ENCODE measurements around the gene SEMA7A.

SEMA7A gene

GRCh38 chr15:74402337-74402841 is 31.4 kb downstream of the SEMA7A start:
- Histone ChIP-seq H3K27me3 (ENCODE audit: insufficient read depth, low read length) (peaks cover 16% of the 10 kb centered on the region; the same call in 1 of the 2 replicates), H3K4me3 (ENCODE audit: low read depth, low read length, poor library complexity, severe bottlenecking) (no peak overlapping the region), H3K4me2 (ENCODE audit: low read length) (no peak overlapping the region), H3K4me1 (ENCODE audit: insufficient read depth, low read length, severe bottlenecking) (peaks cover 12% of the 10 kb centered on the region), H4K20me1 (ENCODE audit: insufficient read depth, low read length) (no peaks in the 10 kb centered on the region), H3K9me2 (ENCODE audit: low read depth, low read length) (no peaks in the 10 kb centered on the region), H3K9ac (ENCODE audit: low read length) (no peak overlapping the region), H3K9me3 (ENCODE audit: low read length) (no peaks in the 10 kb centered on the region), H3K27ac (ENCODE audit: low read depth, low read length, poor library complexity, severe bottlenecking) (no peak overlapping the region), H3K36me3 (ENCODE audit: insufficient read depth, low read length) (no peaks in the 10 kb centered on the region), H2AFZ (ENCODE audit: low read length) (no peak overlapping the region), H3F3A (ENCODE audit: insufficient read depth, low read length) (no peaks in the 10 kb centered on the region), H3K79me2 (ENCODE audit: insufficient read depth, low read length) (no peaks in the 10 kb centered on the region)
- TF ChIP-seq EZH2 (IDR thresholded peaks at IDR 0.05; ENCODE audit: borderline replicate concordance, low read length) (no peak), CTCF (IDR thresholded peaks at IDR 0.05; ENCODE audit: low read length) (no peak)

- Histone ChIP-seq H3K9ac (ENCODE audit: low read length) (no peak overlapping the region), H3F3A (ENCODE audit: insufficient read depth, low read length) (no peaks in the 10 kb centered on the region), H2AFZ (ENCODE audit: low read length) (no peak overlapping the region), H3K9me2 (ENCODE audit: low read depth, low read length) (no peaks in the 10 kb centered on the region), H3K36me3 (ENCODE audit: insufficient read depth, low read length) (no peaks in the 10 kb centered on the region), H4K20me1 (ENCODE audit: insufficient read depth, low read length) (no peaks in the 10 kb centered on the region), H3K79me2 (ENCODE audit: insufficient read depth, low read length) (no peaks in the 10 kb centered on the region), H3K27me3 (ENCODE audit: insufficient read depth, low read length) (peaks cover 14% of the 10 kb centered on the region; the same call in 1 of the 2 replicates), H3K27ac (ENCODE audit: low read depth, low read length, poor library complexity, severe bottlenecking) (no peak overlapping the region), H3K4me1 (ENCODE audit: insufficient read depth, low read length, severe bottlenecking) (peaks cover 12% of the 10 kb centered on the region), H3K4me3 (ENCODE audit: low read depth, low read length, poor library complexity, severe bottlenecking) (no peak overlapping the region), H3K9me3 (ENCODE audit: low read length) (no peaks in the 10 kb centered on the region), H3K4me2 (ENCODE audit: low read length) (no peak overlapping the region)
- TF ChIP-seq CTCF (IDR thresholded peaks at IDR 0.05; ENCODE audit: low read length) = no peak
- no peak for TF ChIP-seq EZH2 (IDR thresholded peaks at IDR 0.05; ENCODE audit: borderline replicate concordance, low read length)
Measured at GRCh38 chr15:74400915-74401757, 32.6 kb downstream of the SEMA7A start.

- Histone ChIP-seq H4K20me1 (ENCODE audit: insufficient read depth, low read length) (no peaks in the 10 kb centered on the region), H3K4me3 (ENCODE audit: low read depth, low read length, poor library complexity, severe bottlenecking) (no peak overlapping the region), H3K27me3 (ENCODE audit: insufficient read depth, low read length) (peaks cover 12% of the 10 kb centered on the region; the same call in 1 of the 2 replicates), H3K9ac (ENCODE audit: low read length) (no peak overlapping the region), H3K36me3 (ENCODE audit: insufficient read depth, low read length) (no peaks in the 10 kb centered on the region), H3F3A (ENCODE audit: insufficient read depth, low read length) (no peaks in the 10 kb centered on the region), H3K9me3 (ENCODE audit: low read length) (no peaks in the 10 kb centered on the region), H3K27ac (ENCODE audit: low read depth, low read length, poor library complexity, severe bottlenecking) (no peak overlapping the region), H3K79me2 (ENCODE audit: insufficient read depth, low read length) (no peaks in the 10 kb centered on the region), H3K4me2 (ENCODE audit: low read length) (no peak overlapping the region), H2AFZ (ENCODE audit: low read length) (no peak overlapping the region), H3K4me1 (ENCODE audit: insufficient read depth, low read length, severe bottlenecking) (peaks cover 12% of the 10 kb centered on the region), H3K9me2 (ENCODE audit: low read depth, low read length) (no peaks in the 10 kb centered on the region)
- no peak for TF ChIP-seq EZH2 (IDR thresholded peaks at IDR 0.05; ENCODE audit: borderline replicate concordance, low read length)
- no peak for TF ChIP-seq CTCF (IDR thresholded peaks at IDR 0.05; ENCODE audit: low read length)
Measured at GRCh38 chr15:74400313-74400860, 33.4 kb downstream of the SEMA7A start.
